GM21360 (cell line): ENCODE results near the gene C5AR1.
"Not testable (repeated sequence)": the region's sequence is repeated elsewhere in the genome, so short reads cannot be mapped to it uniquely, and the experiment has no call there.

Source experiments
- ATAC-seq: cut with Tn5 transposase; IDR thresholded peaks from one replicate; pipeline ENCODE4 v1.9.1; 2021; ENCODE audit warnings: mild to moderate bottlenecking, moderate library complexity; ENCODE audit not compliant: unreplicated experiment

The C5AR1 gene

DNA sequence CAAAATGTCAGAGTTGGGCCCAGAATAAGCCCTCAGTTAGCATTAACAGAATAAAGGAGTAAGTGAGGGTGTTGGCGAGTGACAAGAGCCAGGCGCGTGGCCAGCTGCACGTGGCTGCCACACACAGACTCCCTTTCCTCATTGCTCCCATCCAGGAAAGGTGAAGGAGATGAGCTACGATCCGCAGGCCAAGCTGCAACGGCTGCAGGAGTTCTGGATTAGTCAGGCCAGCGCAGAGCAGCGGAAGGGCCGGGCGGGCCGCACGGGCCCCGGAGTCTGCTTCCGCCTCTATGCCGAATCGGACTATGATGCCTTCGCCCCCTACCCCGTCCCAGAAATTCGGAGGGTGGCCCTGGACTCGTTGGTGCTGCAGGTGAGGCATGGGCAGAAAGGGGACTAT is 52.7 kb downstream of the C5AR1 start:
- ATAC-seq: no peak

DNA sequence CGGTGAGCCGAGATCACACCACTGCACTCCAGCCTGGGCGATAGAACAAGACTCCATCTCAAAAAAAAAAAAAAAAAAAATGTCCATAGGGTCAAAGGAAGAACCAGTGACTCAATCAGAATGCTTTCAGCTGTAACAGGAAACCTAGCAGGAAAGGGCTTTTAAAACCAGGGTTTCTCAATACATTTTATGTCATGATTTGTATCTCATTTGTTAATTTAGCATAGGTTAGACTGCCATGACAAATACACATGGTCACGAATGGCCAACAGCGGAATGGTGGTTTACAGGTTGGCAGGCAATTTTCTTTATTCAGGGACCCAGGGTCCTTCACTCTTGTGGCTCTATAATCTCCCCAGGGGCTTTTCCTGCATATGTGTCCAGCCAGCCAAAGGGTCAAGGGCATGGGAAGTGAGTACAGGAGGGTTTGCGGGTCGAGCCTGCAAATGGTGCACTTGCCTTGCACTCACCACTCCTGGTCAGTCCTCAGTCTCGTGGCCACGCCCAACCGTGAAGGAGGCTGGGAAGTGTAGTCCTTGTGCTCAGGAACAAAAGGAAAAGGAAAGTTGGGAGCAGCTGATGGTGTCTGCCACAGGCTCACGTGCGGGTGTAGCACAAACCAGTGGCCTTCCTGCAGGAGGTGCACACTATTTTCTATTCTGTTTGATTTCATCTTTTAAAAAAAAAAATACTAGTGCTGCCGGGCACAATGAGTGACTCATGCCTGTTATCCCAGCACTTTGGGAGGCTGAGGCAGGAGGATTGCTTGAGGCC is 54.3 kb downstream of the C5AR1 start:
- ATAC-seq: no peak

DNA sequence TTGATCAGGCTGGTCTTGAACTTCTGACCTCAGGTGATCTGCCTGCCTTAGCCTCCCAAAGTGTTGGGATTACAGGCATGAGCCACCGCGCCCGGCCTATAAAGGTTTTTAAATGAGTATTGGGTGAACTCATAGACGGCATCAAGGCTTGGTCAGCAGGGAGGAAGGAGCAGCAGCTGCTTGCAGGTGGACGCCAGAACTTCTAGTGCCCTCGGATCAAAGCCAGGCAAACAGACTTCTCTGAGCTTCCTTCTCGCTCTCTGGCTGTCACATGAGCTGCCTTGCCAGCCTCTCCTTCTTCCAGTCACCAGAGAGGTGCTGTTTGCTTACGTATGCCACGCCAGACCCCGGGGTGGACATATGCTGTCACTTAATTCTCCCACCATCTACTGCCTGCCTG is 55.8 kb downstream of the C5AR1 start:
- not testable (repeated sequence) for ATAC-seq

DNA sequence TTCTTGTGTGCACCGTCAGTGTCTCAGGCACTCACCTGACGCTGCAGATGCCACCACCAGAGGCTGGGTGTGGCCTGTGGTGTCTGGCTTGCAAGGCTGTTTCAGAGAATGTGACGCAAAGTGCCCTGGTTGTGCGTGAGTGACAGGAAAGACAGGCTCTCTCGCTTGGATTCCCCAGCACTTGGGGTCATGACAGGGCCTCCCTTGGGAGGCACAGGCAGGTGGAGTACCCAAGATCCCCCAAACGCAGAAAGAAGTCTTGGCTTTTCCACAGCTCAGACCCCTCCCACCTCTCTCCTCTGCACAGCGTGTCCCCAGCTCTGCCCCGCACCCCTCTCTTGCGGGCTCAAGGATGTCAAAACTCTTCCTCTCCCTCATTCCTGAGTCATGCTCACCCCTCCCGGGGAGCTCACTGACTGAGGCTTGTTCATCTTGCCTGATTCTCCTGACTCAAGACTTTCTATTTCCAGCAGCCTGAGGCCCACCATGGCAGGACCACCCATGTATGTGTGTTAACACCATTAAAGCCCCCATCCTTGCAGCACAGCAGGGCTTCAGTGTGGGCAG is 60.5 kb downstream of the C5AR1 start:
- ATAC-seq: no peak

DNA sequence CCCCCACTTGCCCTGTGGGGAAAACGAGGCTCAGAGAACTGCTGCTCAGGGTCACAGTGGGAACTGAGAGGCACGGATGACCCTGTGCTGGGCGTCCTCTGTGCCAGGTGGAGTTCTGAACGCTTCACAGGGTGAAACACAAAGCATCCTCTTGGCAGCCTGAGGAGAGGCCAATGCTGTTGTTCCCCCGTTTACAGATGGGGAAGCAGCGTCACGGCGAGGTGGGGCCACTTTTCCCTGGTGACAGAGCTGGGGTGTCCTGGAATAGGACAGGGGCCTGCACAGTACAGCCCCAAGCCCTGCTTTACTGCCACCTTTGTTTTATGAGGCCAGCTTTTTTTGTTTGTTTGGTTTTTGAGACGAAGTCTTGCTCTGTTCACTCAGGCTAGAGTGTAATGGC is 61.6 kb downstream of the C5AR1 start:
- ATAC-seq: no peak
